Measurements from ENCODE around the gene ZMYM4. TPM values are rescaled to one million over a fixed set of nuclear protein-coding genes. Genes with fewer than 3 reads are reported as not detected.
"Not testable (repeated sequence)": the region's sequence is repeated elsewhere in the genome, so short reads cannot be mapped to it uniquely, and the experiment has no call there.

The ZMYM4 gene
- total and polyA plus RNA-seq, 11 donors = 8.0 to 44.3 (median 32.2) TPM

GRCh38 chr1:35320937-35321336 is 52.4 kb downstream of the ZMYM4 start:
- DNase-seq = no peak
- no peaks in the 10 kb centered on the region for H3K27me3 ChIP-seq
- no peaks in the 10 kb centered on the region for H3K9me3 ChIP-seq
- intact Hi-C loops (cut with DNase I) = no loop called here
- peak overlapping the region in 2 of 12 donors; percentile 7 to 18 for H3K4me3 ChIP-seq
- ATAC-seq = peak in 3 of 4 donors; percentile 4 to 25 (median 7)
- no peaks in the 10 kb centered on the region for H3K36me3 ChIP-seq
- WGBS, 4 donors = 54 to 61% (median 57%) methylated on average over 3 of the region's 3 CpGs
- H3K27ac ChIP-seq = peak overlapping the region; percentile 0 to 83 (median 74)
- TF ChIP-seq CTCF (IDR thresholded peaks at IDR 0.05) (no peak), POLR2A (IDR thresholded peaks at IDR 0.05) (no peak)
- peaks cover 0 to 42% (median 19%) of the 10 kb centered on the region in 12 donors for H3K4me1 ChIP-seq

GRCh38 chr1:35324486-35324885 is 56.0 kb downstream of the ZMYM4 start:
- Histone ChIP-seq H3K27me3 (no peaks in the 10 kb centered on the region), H3K27ac (peak overlapping the region in 8 of 12 donors; percentile 1 to 49 (median 18)), H3K36me3 (peaks cover 0 to 22% (median 11%) of the 10 kb centered on the region in 9 donors), H3K4me1 (peaks cover 0 to 44% (median 22%) of the 10 kb centered on the region in 12 donors), H3K9me3 (no peaks in the 10 kb centered on the region), H3K4me3 (no peak overlapping the region)
- WGBS, 4 donors = 42 to 91% (median 77%) methylated on average over 1 of the region's 1 CpG
- no peak for TF ChIP-seq CTCF (IDR thresholded peaks at IDR 0.05)
- no peak for TF ChIP-seq POLR2A (IDR thresholded peaks at IDR 0.05)
- intact Hi-C loops (cut with DNase I) = no loop called here
- no peak for DNase-seq
- ATAC-seq = no peak

GRCh38 chr1:35326246-35326866 is 57.8 kb downstream of the ZMYM4 start:
- H3K27ac ChIP-seq = no peak overlapping the region
- H3K4me3 ChIP-seq = no peak overlapping the region
- DNase-seq (no peak), ATAC-seq (no peak)
- H3K27me3 ChIP-seq = no peaks in the 10 kb centered on the region
- peaks cover 0 to 22% (median 11%) of the 10 kb centered on the region in 9 donors for H3K36me3 ChIP-seq
- H3K9me3 ChIP-seq = no peaks in the 10 kb centered on the region
- H3K4me1 ChIP-seq = peaks cover 0 to 30% (median 15%) of the 10 kb centered on the region in 12 donors
- TF ChIP-seq POLR2A (IDR thresholded peaks at IDR 0.05) = no peak
- no peak for TF ChIP-seq CTCF (IDR thresholded peaks at IDR 0.05)
- 96 to 97% (median 97%) methylated on average over 3 of the region's 3 CpGs for WGBS, 4 donors
- intact Hi-C loops (cut with DNase I) = no loop called here

- H3K27ac ChIP-seq; H3K27me3 ChIP-seq; H3K4me1 ChIP-seq; intact Hi-C loops (cut with DNase I); H3K4me3 ChIP-seq; H3K9me3 ChIP-seq; DNase-seq; ATAC-seq: not testable (repeated sequence)
- H3K36me3 ChIP-seq = peaks cover 0 to 27% (median 12%) of the 10 kb centered on the region in 9 donors
- 65 to 99% (median 96%) methylated on average over 2 of the region's 2 CpGs for WGBS, 4 donors
Observed at GRCh38 chr1:35331618-35332017, 63.1 kb downstream of the ZMYM4 start.

GRCh38 chr1:35334485-35334884 is 66.0 kb downstream of the ZMYM4 start:
- H3K27ac ChIP-seq = no peak overlapping the region
- no peaks in the 10 kb centered on the region for H3K27me3 ChIP-seq
- peaks cover 0 to 13% (median 4%) of the 10 kb centered on the region in 9 donors for H3K36me3 ChIP-seq
- ATAC-seq (no peak), DNase-seq (no peak)
- H3K4me1 ChIP-seq = no peaks in the 10 kb centered on the region
- H3K4me3 ChIP-seq = no peak overlapping the region
- WGBS, 4 donors = 76 to 93% (median 81%) methylated on average over 1 of the region's 1 CpG
- intact Hi-C loops (cut with DNase I) = no loop called here
- TF ChIP-seq CTCF (IDR thresholded peaks at IDR 0.05) (no peak), POLR2A (IDR thresholded peaks at IDR 0.05) (no peak)
- H3K9me3 ChIP-seq = peaks cover 0 to 1% (median 0%) of the 10 kb centered on the region in 12 donors
